WTC11 (cell line): ENCODE data around the gene SLC27A6.
"Not testable (repeated sequence)": the region's sequence is repeated elsewhere in the genome, so short reads cannot be mapped to it uniquely, and the experiment has no call there.

Experiments
- ARID4B ChIP-seq: sonication (generic); formaldehyde crosslinking; IDR thresholded peaks from 2 replicates; pipeline ENCODE4 v1.8.0; 2023; ENCODE audit warnings: missing genetic modification reagents, mild to moderate bottlenecking, borderline replicate concordance
- ATF3 ChIP-seq: sonication (generic); formaldehyde crosslinking; conservative IDR thresholded peaks from 2 replicates; pipeline ENCODE4 v1.8.1; 2022; ENCODE audit warnings: mild to moderate bottlenecking, missing genetic modification reagents
- CBFB ChIP-seq: sonication (generic); formaldehyde crosslinking; IDR thresholded peaks from 2 replicates; pipeline ENCODE4 v1.8.1; 2022; ENCODE audit warnings: mild to moderate bottlenecking, low read depth, missing genetic modification reagents
- CTCF ChIP-seq: fragments of 200-600 bp; IDR thresholded peaks from 2 replicates; pipeline ENCODE4 v1.8.0; 2022; ENCODE audit warnings: antibody characterized with exemption
- E2F4 ChIP-seq: sonication (generic); formaldehyde crosslinking; IDR thresholded peaks from 2 replicates; pipeline ENCODE4 v1.8.1; 2022; ENCODE audit warnings: low read depth, mild to moderate bottlenecking, moderate library complexity, missing genetic modification reagents, borderline replicate concordance
- ELF4 ChIP-seq: sonication (generic); formaldehyde crosslinking; IDR thresholded peaks from 2 replicates; pipeline ENCODE4 v1.8.1; 2022; ENCODE audit warnings: low read depth, mild to moderate bottlenecking, moderate library complexity, missing genetic modification reagents
- NR2C2 ChIP-seq: sonication (generic); formaldehyde crosslinking; IDR thresholded peaks from 2 replicates; pipeline ENCODE4 v1.8.0; 2022; ENCODE audit warnings: mild to moderate bottlenecking, missing genetic modification reagents
- SMAD3 ChIP-seq: sonication (generic); formaldehyde crosslinking; IDR thresholded peaks from 2 replicates; pipeline ENCODE4 v1.8.0; 2022; ENCODE audit warnings: missing genetic modification reagents, mild to moderate bottlenecking, borderline replicate concordance
- ZNF263 ChIP-seq: sonication (generic); formaldehyde crosslinking; IDR thresholded peaks from 2 replicates; pipeline ENCODE4 v1.8.1; 2022; ENCODE audit warnings: low read depth, mild to moderate bottlenecking, moderate library complexity, missing genetic modification reagents

- TF ChIP-seq SMAD3 (CRISPR knock-in tag); CTCF; E2F4 (CRISPR knock-in tag); CBFB (CRISPR knock-in tag); ZNF263; ATF3; ELF4; ARID4B; NR2C2 (CRISPR knock-in tag): not testable (repeated sequence)
Observed at GRCh38 chr5:128932232-128932631, 33.1 kb upstream of the SLC27A6 start.
